ENCODE results near the gene STARD9. TPM values are rescaled to one million over a fixed set of nuclear protein-coding genes. Genes with fewer than 3 reads are reported as not detected.
A peak's percentile ranks its signal among the peaks of the same experiment; 100 is the strongest.
"Not testable (repeated sequence)": the region's sequence is repeated elsewhere in the genome, so short reads cannot be mapped to it uniquely, and the experiment has no call there.

STARD9 gene
- total RNA-seq, 2 experiments from 2014 or later = 14.0 to 16.1 TPM

- H3K4me3 Mint-ChIP-seq = no peak overlapping the region
- H3K4me1 Mint-ChIP-seq = no peaks in the 10 kb centered on the region
- H3K36me3 Mint-ChIP-seq = peaks cover 19% of the 10 kb centered on the region
- H3K27me3 Mint-ChIP-seq = no peaks in the 10 kb centered on the region
- no peaks in the 10 kb centered on the region for H3K9me3 Mint-ChIP-seq
- POLR2A ChIA-PET = interaction anchor here (1.8 kb wide), 1 partner anchor 11 kb away, joined by 4 read pairs; no protein-coding TSS in a partner anchor
- H3K27ac Mint-ChIP-seq = no peak overlapping the region
- ATAC-seq (ENCODE audit: low read depth) (no peak), DNase-seq (no peak)
Measured at GRCh38 chr15:42594095-42594494, 18.7 kb downstream of the STARD9 start.

DNA sequence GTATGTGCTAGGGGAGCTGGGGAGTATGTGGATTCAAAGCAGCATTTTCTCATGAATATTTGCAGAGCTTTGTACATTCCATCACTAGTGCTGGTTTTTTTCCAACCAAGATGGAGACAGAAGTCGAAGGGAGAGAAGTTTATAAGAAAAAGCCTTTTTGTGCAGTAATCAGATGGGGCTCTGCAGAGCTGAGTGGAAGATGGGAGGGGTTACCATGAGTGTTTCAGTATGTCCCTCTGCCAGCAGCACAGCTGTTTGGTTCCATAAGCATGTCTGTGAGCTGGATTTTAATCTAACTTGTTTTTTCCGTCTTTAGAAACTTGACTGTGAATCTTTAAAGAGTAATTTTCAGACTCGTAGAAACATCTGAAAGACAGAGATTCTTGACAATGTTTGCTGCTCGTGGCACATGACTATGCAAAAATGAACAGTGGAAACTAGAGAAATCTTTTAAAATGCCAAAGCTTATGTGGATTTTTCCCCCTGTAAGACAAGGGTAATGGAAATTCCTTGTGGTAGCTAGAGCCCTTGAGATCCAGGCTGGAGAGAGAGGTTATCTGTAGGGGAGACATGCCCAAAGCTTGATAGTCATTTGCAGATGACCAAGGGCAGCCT, 20.3 kb downstream of the STARD9 start:
- Mint-ChIP-seq H3K4me1 (no peaks in the 10 kb centered on the region), H3K4me3 (no peak overlapping the region), H3K9me3 (no peaks in the 10 kb centered on the region), H3K27me3 (no peaks in the 10 kb centered on the region), H3K27ac (no peak overlapping the region), H3K36me3 (peaks cover 17% of the 10 kb centered on the region)
- no peak for ATAC-seq (ENCODE audit: low read depth)
- no peak for DNase-seq
- POLR2A ChIA-PET = no interaction called here

DNA sequence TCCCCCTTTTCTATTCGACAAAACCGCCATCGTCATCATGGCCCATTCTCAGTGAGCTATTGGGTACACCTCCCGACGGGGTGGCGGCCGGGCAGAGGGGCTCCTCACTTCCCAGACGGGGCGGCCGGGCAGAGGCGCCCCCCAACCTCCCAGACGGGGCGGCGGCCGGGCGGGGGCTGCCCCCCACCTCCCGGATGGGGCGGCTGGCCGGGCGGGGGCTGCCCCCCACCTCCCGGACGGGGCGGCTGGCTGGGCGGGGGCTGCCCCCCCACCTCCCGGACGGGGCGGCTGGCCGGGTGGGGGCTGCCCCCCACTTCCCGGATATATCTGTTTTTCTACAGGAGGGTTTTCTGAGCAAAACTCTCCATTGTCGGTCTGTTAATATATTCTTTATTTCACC, 25.9 kb downstream of the STARD9 start:
- DNase-seq; H3K9me3 Mint-ChIP-seq; ATAC-seq (ENCODE audit: low read depth); H3K4me3 Mint-ChIP-seq; H3K27ac Mint-ChIP-seq; POLR2A ChIA-PET; H3K27me3 Mint-ChIP-seq: not testable (repeated sequence)
- Mint-ChIP-seq H3K4me1 (peaks cover 24% of the 10 kb centered on the region), H3K36me3 (peaks cover 18% of the 10 kb centered on the region)

DNA sequence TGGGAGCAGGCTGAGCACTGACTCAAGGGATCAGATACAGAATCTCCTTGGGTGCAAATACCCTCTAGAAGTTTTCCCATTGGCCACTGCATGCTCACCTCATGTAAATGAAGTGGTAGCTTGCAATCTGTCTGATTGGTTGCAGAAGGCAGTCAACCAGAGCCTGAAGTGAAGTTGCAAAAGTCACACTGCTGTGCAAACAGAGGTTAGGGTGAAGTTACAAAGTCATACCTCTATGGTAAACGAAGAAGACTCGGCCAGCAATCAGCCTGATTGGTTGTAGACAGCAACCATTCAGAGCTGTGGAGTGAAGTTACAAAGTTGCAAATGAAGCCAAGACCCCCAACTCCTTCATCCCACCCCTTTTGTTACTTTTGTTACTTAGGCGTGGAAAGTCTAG, 27.1 kb downstream of the STARD9 start:
- Mint-ChIP-seq H3K36me3 (peaks cover 18% of the 10 kb centered on the region), H3K4me1 (peaks cover 29% of the 10 kb centered on the region), H3K27ac (no peak overlapping the region), H3K4me3 (no peak overlapping the region), H3K9me3 (peaks cover 2% of the 10 kb centered on the region), H3K27me3 (no peaks in the 10 kb centered on the region)
- ATAC-seq (ENCODE audit: low read depth) = no peak
- DNase-seq = no peak
- POLR2A ChIA-PET = no interaction called here

- Mint-ChIP-seq H3K27ac (no peak overlapping the region), H3K36me3 (peaks cover 20% of the 10 kb centered on the region), H3K4me1 (peaks cover 43% of the 10 kb centered on the region), H3K4me3 (no peak overlapping the region), H3K27me3 (no peaks in the 10 kb centered on the region), H3K9me3 (peaks cover 2% of the 10 kb centered on the region)
- POLR2A ChIA-PET = interaction anchor here (0.8 kb wide), 1 partner anchor 16 kb away, joined by 4 read pairs; no protein-coding TSS in a partner anchor
- DNase-seq (no peak), ATAC-seq (ENCODE audit: low read depth) (no peak)
Measured at GRCh38 chr15:42603978-42604377, 28.6 kb downstream of the STARD9 start.

GRCh38 chr15:42604894-42605744, 29.7 kb downstream of the STARD9 start:
- H3K4me3 Mint-ChIP-seq = peak overlapping the region; percentile 59
- POLR2A ChIA-PET = interaction anchor here (0.6 to 2.7 kb wide), 7 partner anchors 11 to 57 kb away, joined by 3 to 21 read pairs (median 4); partner anchors contain the start of genes HAUS2, LRRC57 and STARD9
- peak overlapping the region; percentile 81 for H3K27ac Mint-ChIP-seq
- H3K36me3 Mint-ChIP-seq = peaks cover 16% of the 10 kb centered on the region
- no peaks in the 10 kb centered on the region for H3K27me3 Mint-ChIP-seq
- DNase-seq (no peak), ATAC-seq (ENCODE audit: low read depth) (peak; percentile 30)
- peaks cover 46% of the 10 kb centered on the region for H3K4me1 Mint-ChIP-seq
- H3K9me3 Mint-ChIP-seq = peaks cover 2% of the 10 kb centered on the region

- peaks cover 2% of the 10 kb centered on the region for H3K9me3 Mint-ChIP-seq
- POLR2A ChIA-PET = interaction anchor here (0.6 to 2.7 kb wide), 8 partner anchors 12 to 383 kb away, joined by 3 to 21 read pairs (median 4); partner anchors contain the start of genes HAUS2, LRRC57 and STARD9
- H3K4me3 Mint-ChIP-seq = peak overlapping the region; percentile 59
- peaks cover 48% of the 10 kb centered on the region for H3K4me1 Mint-ChIP-seq
- ATAC-seq (ENCODE audit: low read depth) = no peak
- peaks cover 14% of the 10 kb centered on the region for H3K36me3 Mint-ChIP-seq
- no peak for DNase-seq
- H3K27me3 Mint-ChIP-seq = no peaks in the 10 kb centered on the region
- H3K27ac Mint-ChIP-seq = peak overlapping the region; percentile 81
Measured at GRCh38 chr15:42605796-42606195, 30.4 kb downstream of the STARD9 start.

- Mint-ChIP-seq H3K9me3 (no peaks in the 10 kb centered on the region), H3K4me3 (peak overlapping the region; percentile 74), H3K27me3 (no peaks in the 10 kb centered on the region), H3K27ac (peak overlapping the region; percentile 87), H3K36me3 (peaks cover 10% of the 10 kb centered on the region), H3K4me1 (peaks cover 48% of the 10 kb centered on the region)
- peak; percentile 68 for ATAC-seq (ENCODE audit: low read depth)
- peak; percentile 69 for DNase-seq
- POLR2A ChIA-PET = interaction anchor here (0.7 to 2.3 kb wide), 5 partner anchors 10 to 118 kb away, joined by 3 to 23 read pairs (median 4); partner anchors contain the start of genes STARD9 and ZNF106
Measured at GRCh38 chr15:42608110-42608531, 32.7 kb downstream of the STARD9 start.

- H3K27ac Mint-ChIP-seq = peak overlapping the region; percentile 85
- POLR2A ChIA-PET = interaction anchor here (0.5 to 2.3 kb wide), 5 partner anchors 27 to 1663 kb away, joined by 3 to 23 read pairs (median 5); partner anchors contain the start of genes STARD9 and ZNF106
- DNase-seq (no peak), ATAC-seq (ENCODE audit: low read depth) (no peak)
- H3K36me3 Mint-ChIP-seq = peaks cover 4% of the 10 kb centered on the region
- H3K9me3 Mint-ChIP-seq = no peaks in the 10 kb centered on the region
- H3K27me3 Mint-ChIP-seq = no peaks in the 10 kb centered on the region
- H3K4me3 Mint-ChIP-seq = peak overlapping the region; percentile 72
- peaks cover 43% of the 10 kb centered on the region for H3K4me1 Mint-ChIP-seq
Measured at GRCh38 chr15:42608752-42609488, 33.5 kb downstream of the STARD9 start.

DNA sequence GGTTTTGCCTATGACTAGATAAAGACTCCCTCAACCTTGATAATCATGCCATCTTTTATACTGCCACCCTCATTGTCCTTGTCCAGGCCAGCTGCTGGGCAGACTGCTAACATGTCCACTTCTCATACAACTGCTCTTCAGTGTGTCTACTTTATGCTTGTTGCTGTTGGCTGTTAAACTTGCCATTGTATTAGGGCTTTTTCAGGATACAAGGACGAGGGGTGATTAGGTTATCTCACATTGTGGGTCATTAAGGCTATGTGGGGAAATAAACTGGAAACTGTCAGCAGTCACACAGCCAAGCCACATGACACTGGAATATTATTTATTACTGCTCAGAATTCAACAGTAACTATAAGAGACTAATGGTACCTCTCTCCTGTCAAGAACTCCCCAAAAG, 36.1 kb downstream of the STARD9 start:
- Mint-ChIP-seq H3K9me3 (no peaks in the 10 kb centered on the region), H3K27ac (no peak overlapping the region), H3K36me3 (peaks cover 4% of the 10 kb centered on the region), H3K4me3 (no peak overlapping the region), H3K4me1 (peaks cover 23% of the 10 kb centered on the region), H3K27me3 (no peaks in the 10 kb centered on the region)
- POLR2A ChIA-PET = no interaction called here
- no peak for DNase-seq
- no peak for ATAC-seq (ENCODE audit: low read depth)

DNA sequence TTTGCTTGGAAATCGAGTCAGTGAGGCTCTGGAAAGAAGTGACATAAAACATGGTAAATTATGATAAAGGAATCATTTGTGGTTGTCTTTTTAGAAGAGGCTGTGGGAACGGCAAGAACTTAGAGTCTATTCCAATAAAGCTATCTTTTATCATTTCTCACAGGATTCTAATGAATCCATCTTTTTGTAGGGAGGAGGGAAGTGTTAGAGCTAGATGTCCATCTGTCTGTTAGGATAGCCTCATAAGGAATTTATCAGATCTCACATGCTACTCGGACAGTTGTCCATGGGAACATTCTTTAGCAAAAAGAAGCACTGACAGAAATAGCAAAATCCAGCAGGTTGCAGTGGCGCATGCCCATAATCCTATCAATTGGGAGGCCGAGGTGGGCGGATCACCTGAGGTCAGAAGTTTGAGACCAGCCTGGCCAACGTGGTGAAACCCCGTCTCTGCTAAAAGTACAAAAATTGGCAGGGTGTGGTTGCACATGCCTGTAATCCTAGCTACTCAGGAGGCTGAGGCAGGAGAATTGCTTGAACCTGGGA, 37.0 kb downstream of the STARD9 start:
- POLR2A ChIA-PET = interaction anchor here (1.3 kb wide), 1 partner anchor 37 kb away, joined by 4 read pairs; the partner anchor contains the start of gene STARD9
- H3K9me3 Mint-ChIP-seq = no peaks in the 10 kb centered on the region
- H3K27me3 Mint-ChIP-seq = no peaks in the 10 kb centered on the region
- DNase-seq (no peak), ATAC-seq (ENCODE audit: low read depth) (no peak)
- H3K27ac Mint-ChIP-seq = no peak overlapping the region
- H3K36me3 Mint-ChIP-seq = peaks cover 4% of the 10 kb centered on the region
- H3K4me1 Mint-ChIP-seq = peaks cover 19% of the 10 kb centered on the region
- no peak overlapping the region for H3K4me3 Mint-ChIP-seq

- DNase-seq (no peak), ATAC-seq (ENCODE audit: low read depth) (no peak)
- H3K9me3 Mint-ChIP-seq = no peaks in the 10 kb centered on the region
- no peak overlapping the region for H3K27ac Mint-ChIP-seq
- H3K27me3 Mint-ChIP-seq = no peaks in the 10 kb centered on the region
- H3K36me3 Mint-ChIP-seq = peaks cover 3% of the 10 kb centered on the region
- no peak overlapping the region for H3K4me3 Mint-ChIP-seq
- POLR2A ChIA-PET = no interaction called here
- peaks cover 4% of the 10 kb centered on the region for H3K4me1 Mint-ChIP-seq
Measured at GRCh38 chr15:42616107-42616506, 40.7 kb downstream of the STARD9 start.

All from activated naive CD8-positive, alpha-beta T cell treated with anti-CD3 and anti-CD28 coated beads, Interleukin-2, amount 10 ng/mL, durations not matched to agents 7 days and 5 days (primary cell).